ENCODE results near the gene SERPINE3.

- TF ChIP-seq, protein P1, sequence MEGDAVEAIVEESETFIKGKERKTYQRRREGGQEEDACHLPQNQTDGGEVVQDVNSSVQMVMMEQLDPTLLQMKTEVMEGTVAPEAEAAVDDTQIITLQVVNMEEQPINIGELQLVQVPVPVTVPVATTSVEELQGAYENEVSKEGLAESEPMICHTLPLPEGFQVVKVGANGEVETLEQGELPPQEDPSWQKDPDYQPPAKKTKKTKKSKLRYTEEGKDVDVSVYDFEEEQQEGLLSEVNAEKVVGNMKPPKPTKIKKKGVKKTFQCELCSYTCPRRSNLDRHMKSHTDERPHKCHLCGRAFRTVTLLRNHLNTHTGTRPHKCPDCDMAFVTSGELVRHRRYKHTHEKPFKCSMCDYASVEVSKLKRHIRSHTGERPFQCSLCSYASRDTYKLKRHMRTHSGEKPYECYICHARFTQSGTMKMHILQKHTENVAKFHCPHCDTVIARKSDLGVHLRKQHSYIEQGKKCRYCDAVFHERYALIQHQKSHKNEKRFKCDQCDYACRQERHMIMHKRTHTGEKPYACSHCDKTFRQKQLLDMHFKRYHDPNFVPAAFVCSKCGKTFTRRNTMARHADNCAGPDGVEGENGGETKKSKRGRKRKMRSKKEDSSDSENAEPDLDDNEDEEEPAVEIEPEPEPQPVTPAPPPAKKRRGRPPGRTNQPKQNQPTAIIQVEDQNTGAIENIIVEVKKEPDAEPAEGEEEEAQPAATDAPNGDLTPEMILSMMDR (IDR thresholded peaks at IDR 0.05): no peak
- TF ChIP-seq EP300 (IDR thresholded peaks at IDR 0.05) (no peak), POLR2A (IDR thresholded peaks at IDR 0.05) (no peak)
Measured at GRCh38 chr13:51303882-51304281, 35.6 kb upstream of the SERPINE3 start.
